Hepatocyte (in vitro differentiated cells): ENCODE results near the gene VILL. TPM values are rescaled to one million over a fixed set of nuclear protein-coding genes. Genes with fewer than 3 reads are reported as not detected.
"Not testable (repeated sequence)": the region's sequence is repeated elsewhere in the genome, so short reads cannot be mapped to it uniquely, and the experiment has no call there.

Source experiments
- DNase-seq: peaks from one replicate; pipeline ENCODE4 v3.0.0-alpha.2; 2016; ENCODE audit warnings: low spot score
- H2AFZ ChIP-seq: fragments of 200-600 bp; sonication (generic); 2 replicates; pipeline ENCODE4 v1.6.0; 2016; ENCODE audit warnings: antibody characterized with exemption, mild to moderate bottlenecking
- H3K27ac ChIP-seq: fragments of 200-600 bp; sonication (generic); 2 replicates; pipeline ENCODE4 v1.5.1; 2016; ENCODE audit warnings: mild to moderate bottlenecking
- H3K27me3 ChIP-seq: fragments of 200-600 bp; sonication (generic); 2 replicates; pipeline ENCODE4 v1.6.1; 2016
- H3K36me3 ChIP-seq: fragments of 200-600 bp; sonication (generic); replicated peaks from 2 replicates; pipeline ENCODE4 v1.5.1; 2016; ENCODE audit warnings: low read depth; ENCODE audit not compliant: insufficient read depth
- H3K4me1 ChIP-seq: fragments of 200-600 bp; sonication (generic); 2 replicates; pipeline ENCODE4 v1.5.1; 2016; ENCODE audit warnings: mild to moderate bottlenecking, moderate library complexity; ENCODE audit not compliant: insufficient read depth
- H3K4me2 ChIP-seq: fragments of 200-600 bp; sonication (generic); 2 replicates; pipeline ENCODE4 v1.6.0; 2016
- H3K4me3 ChIP-seq: fragments of 200-600 bp; sonication (generic); 2 replicates; pipeline ENCODE4 v1.5.1; 2016; ENCODE audit warnings: mild to moderate bottlenecking
- H3K79me2 ChIP-seq: fragments of 200-600 bp; sonication (generic); 2 replicates; pipeline ENCODE4 v1.6.0; 2017; ENCODE audit warnings: mild to moderate bottlenecking
- H3K9me2 ChIP-seq: fragments of 200-600 bp; sonication (generic); replicated peaks from 2 replicates; pipeline ENCODE4 v1.6.0; 2017; ENCODE audit warnings: mild to moderate bottlenecking; ENCODE audit not compliant: insufficient read depth
- H3K9me3 ChIP-seq: fragments of 200-600 bp; sonication (generic); 2 replicates; pipeline ENCODE4 v1.5.1; 2016; ENCODE audit warnings: low read depth, mild to moderate bottlenecking
- H4K20me1 ChIP-seq: fragments of 200-600 bp; sonication (generic); 2 replicates; pipeline ENCODE4 v1.6.0; 2016; ENCODE audit warnings: mild to moderate bottlenecking; ENCODE audit not compliant: insufficient read depth, poor library complexity, severe bottlenecking
- EZH2 ChIP-seq: fragments of 200-600 bp; sonication (generic); IDR thresholded peaks from 2 replicates; pipeline ENCODE4 v1.6.1; 2016; ENCODE audit warnings: antibody characterized with exemption, mild to moderate bottlenecking, borderline replicate concordance
- EZH2phosphoT487 ChIP-seq: fragments of 200-600 bp; sonication (generic); IDR thresholded peaks from one replicate; pipeline ENCODE4 v1.6.1; 2018; ENCODE audit warnings: antibody characterized with exemption, mild to moderate bottlenecking, low read depth, moderate library complexity; ENCODE audit not compliant: unreplicated experiment, severe bottlenecking
- WGBS: methylation state at CpG from one replicate; pipeline ENCODE4 v1.1.6; 2016; ENCODE audit warnings: low lambda C conversion rate; ENCODE audit errors: missing lambda C conversion rate; 5-methylcytosine and 5-hydroxymethylcytosine counted together
- polyA plus RNA-seq: library from polyadenylated mRNA; unstranded; fragments of >200 nt; fragmentation: Nextera tagmentation; extraction: Ambion mirVana; gene quantifications from 2 replicates; pipeline ENCODE4 v1.2.1, GENCODE V29; 2016
- total RNA-seq: library from RNA; depleted of rRNA; stranded (reverse); fragments of >200 nt; gene quantifications from 2 replicates; pipeline ENCODE4 v1.2.3, GENCODE V29; 2014
- TF ChIP-seq, protein P1 (sequence below): fragments of 200-600 bp; sonication (generic); IDR thresholded peaks from 2 replicates; pipeline ENCODE4 v1.5.1; 2016; ENCODE audit warnings: antibody characterized with exemption, mild to moderate bottlenecking; ENCODE audit not compliant: poor library complexity

The VILL gene
- total and polyA plus RNA-seq, 2 experiments from 2014 or later = 39.3 to 47.4 TPM

- H3K36me3 ChIP-seq = no peaks in the 10 kb centered on the region
- no peaks in the 10 kb centered on the region for H3K9me3 ChIP-seq
- no peaks in the 10 kb centered on the region for H3K79me2 ChIP-seq
- no peaks in the 10 kb centered on the region for H3K9me2 ChIP-seq
- no peak overlapping the region for H2AFZ ChIP-seq
- no peak overlapping the region for H3K4me3 ChIP-seq
- 80% methylated on average over 9 of the region's 9 CpGs for WGBS
- H4K20me1 ChIP-seq = no peaks in the 10 kb centered on the region
- no peaks in the 10 kb centered on the region for H3K27me3 ChIP-seq
- peak; percentile 30 for DNase-seq
- no peak overlapping the region for H3K27ac ChIP-seq
- TF ChIP-seq, protein P1, sequence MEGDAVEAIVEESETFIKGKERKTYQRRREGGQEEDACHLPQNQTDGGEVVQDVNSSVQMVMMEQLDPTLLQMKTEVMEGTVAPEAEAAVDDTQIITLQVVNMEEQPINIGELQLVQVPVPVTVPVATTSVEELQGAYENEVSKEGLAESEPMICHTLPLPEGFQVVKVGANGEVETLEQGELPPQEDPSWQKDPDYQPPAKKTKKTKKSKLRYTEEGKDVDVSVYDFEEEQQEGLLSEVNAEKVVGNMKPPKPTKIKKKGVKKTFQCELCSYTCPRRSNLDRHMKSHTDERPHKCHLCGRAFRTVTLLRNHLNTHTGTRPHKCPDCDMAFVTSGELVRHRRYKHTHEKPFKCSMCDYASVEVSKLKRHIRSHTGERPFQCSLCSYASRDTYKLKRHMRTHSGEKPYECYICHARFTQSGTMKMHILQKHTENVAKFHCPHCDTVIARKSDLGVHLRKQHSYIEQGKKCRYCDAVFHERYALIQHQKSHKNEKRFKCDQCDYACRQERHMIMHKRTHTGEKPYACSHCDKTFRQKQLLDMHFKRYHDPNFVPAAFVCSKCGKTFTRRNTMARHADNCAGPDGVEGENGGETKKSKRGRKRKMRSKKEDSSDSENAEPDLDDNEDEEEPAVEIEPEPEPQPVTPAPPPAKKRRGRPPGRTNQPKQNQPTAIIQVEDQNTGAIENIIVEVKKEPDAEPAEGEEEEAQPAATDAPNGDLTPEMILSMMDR = no peak
- TF ChIP-seq EZH2 = no peak
- no peak for TF ChIP-seq EZH2phosphoT487
- peaks cover 9% of the 10 kb centered on the region for H3K4me1 ChIP-seq
- no peak overlapping the region for H3K4me2 ChIP-seq
Observed at GRCh38 chr3:38031022-38031994, 40.7 kb downstream of the VILL start.

DNA sequence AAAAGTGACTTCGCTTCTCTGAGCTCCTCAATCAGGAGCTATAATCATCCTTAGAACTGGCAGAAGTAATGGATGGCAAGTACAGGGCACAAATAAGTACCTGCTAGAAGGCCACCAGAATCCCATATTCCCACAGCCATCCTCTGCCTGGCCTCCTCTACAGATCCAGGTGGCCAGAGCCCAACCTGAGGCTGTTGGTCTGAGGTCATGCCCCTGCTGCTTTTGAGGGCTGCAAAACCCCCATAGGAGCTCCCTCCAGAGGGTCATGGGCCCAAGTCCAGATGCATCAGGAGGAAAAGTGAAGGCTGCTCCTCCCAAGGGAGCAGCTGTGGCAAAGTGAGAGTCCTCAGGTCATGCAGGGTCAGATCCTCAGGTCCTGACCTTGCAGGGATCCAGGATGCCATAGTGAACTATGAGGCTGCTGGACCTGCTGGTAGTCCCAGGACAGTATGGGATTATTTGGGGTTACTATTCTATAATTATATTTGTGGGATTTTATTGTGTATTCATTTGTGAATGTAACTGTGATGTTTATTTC, 41.8 kb downstream of the VILL start:
- H3K9me2 ChIP-seq = no peaks in the 10 kb centered on the region
- peaks cover 9% of the 10 kb centered on the region for H3K4me1 ChIP-seq
- H3K4me3 ChIP-seq = no peak overlapping the region
- no peaks in the 10 kb centered on the region for H3K79me2 ChIP-seq
- H2AFZ ChIP-seq = no peak overlapping the region
- no peaks in the 10 kb centered on the region for H4K20me1 ChIP-seq
- H3K27me3 ChIP-seq = no peaks in the 10 kb centered on the region
- no peak for DNase-seq
- 100% methylated on average over 1 of the region's 1 CpG for WGBS
- H3K36me3 ChIP-seq = no peaks in the 10 kb centered on the region
- no peak for TF ChIP-seq EZH2
- TF ChIP-seq, protein P1 = no peak
- TF ChIP-seq EZH2phosphoT487 = no peak
- no peak overlapping the region for H3K4me2 ChIP-seq
- H3K27ac ChIP-seq = no peak overlapping the region
- no peaks in the 10 kb centered on the region for H3K9me3 ChIP-seq

DNA sequence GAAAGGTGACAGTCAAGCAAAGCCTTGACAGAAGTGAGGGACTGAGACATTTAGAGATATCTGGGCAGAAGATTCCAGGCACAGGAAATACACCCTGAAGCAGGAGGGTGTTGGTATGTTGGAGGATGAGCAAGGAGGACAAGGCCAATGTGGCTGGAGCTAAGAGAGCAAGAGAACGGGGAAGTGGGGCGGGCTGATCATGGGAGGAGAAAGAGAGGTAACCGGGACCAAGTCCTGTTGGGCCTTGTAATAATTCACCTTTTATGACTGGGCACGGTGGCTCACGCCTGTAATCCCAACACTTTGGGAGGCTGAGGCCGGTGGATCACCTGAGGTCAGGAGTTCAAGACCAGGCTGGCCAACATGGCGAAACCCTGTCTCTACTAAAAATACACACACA, 43.0 kb downstream of the VILL start:
- H3K36me3 ChIP-seq, H4K20me1 ChIP-seq, H3K4me1 ChIP-seq, H3K27ac ChIP-seq, H3K4me3 ChIP-seq, H3K9me2 ChIP-seq, H2AFZ ChIP-seq, H3K4me2 ChIP-seq, DNase-seq, H3K27me3 ChIP-seq, H3K79me2 ChIP-seq, H3K9me3 ChIP-seq: not testable (repeated sequence)
- 86% methylated on average over 7 of the region's 7 CpGs for WGBS

GRCh38 chr3:38034335-38034734, 43.7 kb downstream of the VILL start:
- H3K9me2 ChIP-seq, H3K79me2 ChIP-seq, H3K4me3 ChIP-seq, H3K27me3 ChIP-seq, H3K4me2 ChIP-seq, H3K36me3 ChIP-seq, H3K9me3 ChIP-seq, DNase-seq, H2AFZ ChIP-seq, H3K27ac ChIP-seq, H4K20me1 ChIP-seq: not testable (repeated sequence)
- H3K4me1 ChIP-seq = peaks cover 11% of the 10 kb centered on the region
- 90% methylated on average over 7 of the region's 9 CpGs for WGBS
